Dermis microvascular lymphatic vessel endothelial cell (primary cell): ENCODE data around the gene C1orf74. TPM values are rescaled to one million over a fixed set of nuclear protein-coding genes. Genes with fewer than 3 reads are reported as not detected.
"Not testable (repeated sequence)": the region's sequence is repeated elsewhere in the genome, so short reads cannot be mapped to it uniquely, and the experiment has no call there.

Experiments used
- DNase-seq, 2 donors: peaks; one replicate each; pipeline versions ENCODE4 v3.0.0 to v3.0.0-alpha.2; 2010; ENCODE audit warnings: low read depth in 2 of 2
- total RNA-seq: library from RNA; depleted of rRNA; stranded (reverse); fragments of >200 nt; gene quantifications from 2 replicates; pipeline ENCODE4 v1.2.1, GENCODE V29; 2014

Gene C1orf74
- total RNA-seq, 1 donor from 2014 or later, result 2.1 TPM

DNA sequence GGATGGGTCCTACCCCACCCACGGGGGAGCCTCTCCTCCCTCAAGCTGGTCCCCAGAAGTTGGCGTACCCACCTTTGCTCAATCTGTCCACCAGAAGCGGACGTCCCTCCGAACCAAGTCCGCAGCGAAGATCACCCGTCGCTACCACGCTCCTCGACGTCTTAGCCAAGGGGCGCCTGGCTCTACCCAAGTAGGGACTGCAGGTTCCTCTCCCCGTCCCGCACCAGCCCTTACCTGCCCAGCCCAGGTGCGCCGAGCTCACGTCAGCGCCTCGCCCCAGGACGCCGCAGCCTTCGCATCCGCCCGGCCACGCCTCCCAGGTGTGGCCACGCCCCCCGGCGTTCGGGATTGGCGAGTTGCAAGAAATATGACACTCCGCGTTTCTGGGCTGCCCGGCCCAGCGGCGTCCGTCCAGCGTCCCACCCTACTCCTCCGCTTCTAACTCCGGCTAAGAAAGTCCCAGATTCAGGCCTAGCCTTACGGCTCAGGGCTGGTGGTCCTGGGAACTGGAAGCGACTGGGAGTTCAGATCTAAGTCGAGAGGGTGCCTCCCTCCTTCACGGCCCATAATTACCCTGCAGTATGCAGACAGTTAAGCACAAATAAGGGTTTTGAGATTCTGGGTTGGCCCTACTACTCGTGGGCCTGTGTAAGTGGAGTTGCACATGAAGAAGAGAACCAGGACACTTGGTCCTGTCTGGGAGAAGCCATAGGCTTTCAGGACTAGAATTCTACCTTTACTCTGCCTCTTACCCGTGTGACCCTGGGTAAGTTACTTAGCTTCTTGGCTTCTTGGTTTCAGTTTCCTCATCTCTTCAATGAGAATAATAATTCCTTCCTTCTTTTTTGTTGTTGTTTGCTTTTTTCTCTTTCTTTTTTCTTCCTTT, 21.8 kb upstream of the C1orf74 start, which contains the start of gene IRF6:
IRF6 (minus strand) TSS at position 268 of the 886 bp plus-strand sequence. CDS start 4,729 bp downstream, outside the sequence.
- DNase-seq, result peak in 1 of 2 donors; percentile 89

DNA sequence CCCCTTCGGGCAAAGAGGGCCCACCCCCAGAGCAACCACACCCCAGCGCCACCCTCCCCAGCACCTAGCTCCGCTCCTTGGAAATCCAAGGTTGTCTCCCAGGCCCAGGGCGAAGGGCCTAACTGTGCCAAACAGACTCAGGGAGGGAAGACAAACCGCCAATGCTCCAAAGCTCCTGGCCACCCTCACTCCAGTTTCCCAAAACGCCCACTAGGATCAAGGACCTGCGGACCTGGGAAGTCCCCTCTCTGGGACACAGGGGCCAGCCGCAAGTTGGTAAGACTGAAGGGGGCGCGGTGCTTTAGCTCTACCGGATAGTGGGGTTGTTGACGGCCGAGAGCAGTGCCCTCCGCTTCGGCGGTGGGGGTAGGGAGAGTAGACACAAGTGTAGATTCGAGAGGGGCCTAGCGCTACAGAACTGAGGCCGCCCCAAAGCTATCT, 21.0 kb upstream of the C1orf74 start:
- peak in 1 of 2 donors; percentile 33 for DNase-seq

DNA sequence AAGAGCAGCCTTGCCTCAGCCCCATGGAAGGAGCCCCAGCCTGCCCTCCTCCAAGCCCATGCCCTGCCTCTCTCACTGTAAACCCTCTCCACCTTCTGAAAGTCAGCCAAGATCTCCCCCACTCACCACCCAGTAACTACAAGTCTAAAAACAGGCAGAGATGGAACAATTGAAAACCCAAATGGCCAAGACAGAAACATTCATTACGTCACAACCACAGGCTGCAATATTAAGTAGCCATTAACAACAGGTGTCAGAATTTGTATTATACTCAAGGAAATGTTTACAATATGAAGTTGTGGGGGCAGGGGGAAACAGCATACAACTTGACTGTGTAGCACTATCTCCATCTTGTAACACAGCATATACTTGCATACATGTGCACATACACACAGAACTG, 19.2 kb upstream of the C1orf74 start:
- DNase-seq, result no peak

DNA sequence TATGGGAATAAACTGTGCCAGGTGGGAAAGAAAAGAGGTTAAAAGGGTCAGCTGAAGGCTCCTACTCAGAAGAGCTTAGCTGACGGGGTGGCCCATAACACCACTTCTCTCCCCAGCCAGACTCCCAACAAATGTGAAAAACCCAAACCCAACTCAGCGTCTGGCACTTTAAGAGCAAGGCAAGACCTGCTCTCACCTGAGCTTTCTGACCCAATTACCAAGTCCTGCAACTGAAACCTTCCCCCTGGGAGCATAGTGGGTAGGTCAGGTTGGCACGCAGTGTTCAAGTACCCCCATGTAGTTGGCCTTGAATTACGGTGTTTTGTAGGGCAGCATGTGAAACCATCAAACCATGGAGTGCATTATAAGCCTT, 18.4 kb upstream of the C1orf74 start:
- no peak for DNase-seq

DNA sequence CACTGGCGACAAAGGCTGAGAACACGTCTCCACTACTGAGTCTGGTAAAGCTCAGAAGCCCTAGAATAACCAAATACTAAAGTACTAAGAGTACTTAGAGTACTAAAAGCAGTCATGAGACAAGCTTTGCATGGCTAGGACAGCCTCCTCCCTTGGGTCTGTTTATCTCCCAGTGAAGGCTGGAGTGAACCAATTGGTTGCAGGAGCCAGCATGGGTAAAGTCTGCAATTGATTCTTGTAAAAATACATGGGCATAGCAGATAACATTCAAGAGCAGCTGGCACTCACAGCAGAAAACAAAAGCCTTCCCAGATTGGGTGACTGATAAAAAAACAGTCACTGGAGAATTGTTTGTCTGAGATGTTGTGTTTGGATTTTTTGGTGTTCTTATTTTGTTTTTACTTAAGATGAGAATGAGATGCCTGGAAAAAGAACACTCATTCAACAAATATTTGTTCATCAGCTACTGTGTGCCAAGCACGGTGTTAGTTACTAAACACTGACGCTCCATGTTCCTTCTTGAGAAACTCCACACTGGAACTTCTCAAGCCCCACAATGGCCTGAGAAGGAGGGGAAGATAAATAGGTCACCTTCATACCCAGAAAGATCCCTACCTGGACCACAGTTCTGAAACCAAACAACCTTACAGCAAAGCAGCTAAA, 17.9 kb upstream of the C1orf74 start:
- DNase-seq, result peak in 1 of 2 donors; percentile 87

DNA sequence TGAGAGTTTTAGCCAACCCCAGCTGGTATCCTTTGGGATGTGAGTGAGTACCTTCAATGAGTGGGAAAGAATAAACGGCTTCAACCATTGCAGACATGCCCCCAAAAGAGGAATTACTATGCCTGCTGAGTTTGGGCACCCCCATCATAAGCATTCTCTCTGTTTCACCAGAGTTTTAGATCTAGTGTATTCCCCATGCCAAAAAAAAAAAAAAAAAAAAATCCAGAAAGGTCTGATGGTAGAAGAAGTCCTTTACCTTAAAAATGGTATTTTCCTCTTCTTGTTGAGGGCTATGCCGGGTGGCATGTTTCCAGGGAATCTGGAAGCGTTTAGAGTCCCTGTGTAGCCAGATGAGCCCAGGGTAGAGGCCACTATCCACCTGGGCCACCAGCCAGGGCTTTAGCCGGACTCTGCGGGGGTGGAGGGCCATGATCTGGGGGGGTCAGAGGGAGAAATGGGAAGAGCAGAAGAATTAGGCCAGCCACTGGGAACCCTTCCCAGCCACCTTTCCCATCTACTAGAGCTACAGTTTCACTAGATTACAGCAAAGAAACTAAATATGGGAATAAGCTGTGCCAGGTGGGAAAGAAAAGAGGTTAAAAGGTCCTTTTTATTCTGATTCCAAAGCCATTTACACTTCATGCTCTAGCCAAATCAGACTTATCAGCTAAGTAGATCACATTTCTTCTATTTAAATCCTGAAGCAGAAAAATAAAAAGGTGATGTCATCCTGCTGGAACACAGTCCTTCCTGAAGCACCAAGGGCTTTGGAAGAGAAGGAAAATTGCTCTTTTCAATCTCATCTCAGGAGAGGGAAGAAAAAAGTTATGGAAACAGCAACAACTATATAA, 16.9 kb upstream of the C1orf74 start:
- peak; percentile 47 to 87 for DNase-seq

DNA sequence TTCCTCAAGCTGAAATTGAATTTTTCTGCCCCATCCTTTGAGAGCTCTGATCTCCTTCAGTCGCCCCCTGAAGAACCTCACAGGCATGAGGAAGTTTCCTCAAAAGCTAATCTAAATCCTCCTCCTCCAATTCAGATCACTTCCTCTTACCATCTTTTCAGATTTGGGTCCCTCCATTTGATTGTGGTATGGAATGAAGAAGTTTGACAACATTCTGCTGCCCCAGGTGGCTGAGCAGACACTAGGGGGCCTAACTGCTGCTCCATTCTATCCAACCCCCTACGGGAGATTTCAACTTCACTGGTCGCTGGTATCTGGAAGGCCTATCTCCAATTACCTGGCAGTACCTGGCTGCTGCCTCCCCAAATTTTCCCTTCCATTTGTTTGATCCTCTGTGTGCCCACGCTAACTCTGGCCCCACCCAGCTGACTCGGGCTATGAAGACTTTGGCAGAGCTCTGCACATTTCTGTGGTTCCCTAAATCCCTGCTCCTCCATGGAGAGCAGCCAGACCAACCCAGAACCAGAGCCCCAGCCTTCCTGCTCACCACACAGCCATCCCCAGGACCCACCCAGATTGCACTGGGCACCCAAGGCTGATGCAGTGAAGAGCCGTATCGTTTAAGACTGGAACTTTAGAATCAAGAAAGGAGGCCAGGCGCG, 13.8 kb upstream of the C1orf74 start:
- no peak for DNase-seq

DNA sequence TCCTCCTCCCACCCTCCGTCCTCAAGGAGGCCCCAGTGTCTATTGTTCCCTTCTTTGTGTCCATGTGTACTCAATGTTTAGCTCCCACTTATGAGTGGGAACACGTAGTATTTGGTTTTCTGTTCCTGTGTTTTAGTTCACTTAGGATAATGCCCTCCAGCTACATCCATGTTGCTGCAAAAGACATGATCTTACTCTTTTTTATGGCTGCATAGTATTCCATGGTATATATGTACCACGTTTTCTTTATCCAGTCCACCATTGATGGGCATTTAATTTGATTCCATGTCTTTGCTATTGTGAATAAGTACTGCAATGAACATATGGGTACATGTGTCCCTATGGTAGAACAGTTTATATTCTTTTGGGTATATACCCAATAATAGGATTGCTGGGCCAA, 9.4 kb upstream of the C1orf74 start:
- not testable (repeated sequence) for DNase-seq

DNA sequence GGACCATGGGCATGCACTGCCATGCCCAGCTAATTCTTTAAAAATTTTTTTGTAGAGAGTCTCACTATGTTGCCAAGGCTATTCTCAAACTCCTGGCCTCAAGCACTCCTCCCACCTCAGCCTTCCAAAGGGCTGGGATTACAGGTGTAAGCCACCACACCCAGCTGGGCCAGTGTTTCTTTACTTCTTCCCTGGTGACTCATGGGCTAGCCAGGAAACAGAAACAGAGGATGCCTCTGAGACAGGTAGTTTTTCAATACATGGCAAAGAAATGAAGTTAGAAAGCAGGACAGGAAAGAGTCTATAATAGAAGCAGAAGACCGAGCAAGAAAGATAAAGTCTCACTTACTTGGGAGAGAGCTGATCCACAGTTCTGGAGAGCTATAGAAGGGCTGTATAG, 7.6 kb upstream of the C1orf74 start:
- DNase-seq, result no peak

GRCh38 chr1:209790286-209791193, 6.2 kb upstream of the C1orf74 start:
- peak in 1 of 2 donors; percentile 19 for DNase-seq

DNA sequence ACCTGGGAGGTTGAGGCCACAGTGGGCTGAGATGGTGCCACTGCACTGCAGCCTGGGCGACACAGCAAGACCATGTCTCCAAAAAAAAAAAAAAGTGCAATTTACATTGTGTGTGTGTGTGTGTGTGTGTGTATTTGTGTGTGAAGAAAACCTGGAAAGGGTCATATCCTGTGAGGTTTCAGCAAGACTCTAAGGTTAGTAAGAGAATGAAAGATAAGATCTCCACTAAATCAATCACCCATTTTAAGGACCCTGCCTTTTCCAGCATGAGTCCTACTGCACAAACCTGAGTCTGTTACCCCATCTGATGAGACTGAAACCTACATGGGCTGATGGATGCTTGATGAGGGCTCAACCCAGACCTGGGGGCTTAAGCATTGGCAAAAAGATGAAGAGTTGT, 4.9 kb upstream of the C1orf74 start:
- no peak for DNase-seq

- DNase-seq, result no peak
Observed at GRCh38 chr1:209787551-209787950, 3.2 kb upstream of the C1orf74 start.

DNA sequence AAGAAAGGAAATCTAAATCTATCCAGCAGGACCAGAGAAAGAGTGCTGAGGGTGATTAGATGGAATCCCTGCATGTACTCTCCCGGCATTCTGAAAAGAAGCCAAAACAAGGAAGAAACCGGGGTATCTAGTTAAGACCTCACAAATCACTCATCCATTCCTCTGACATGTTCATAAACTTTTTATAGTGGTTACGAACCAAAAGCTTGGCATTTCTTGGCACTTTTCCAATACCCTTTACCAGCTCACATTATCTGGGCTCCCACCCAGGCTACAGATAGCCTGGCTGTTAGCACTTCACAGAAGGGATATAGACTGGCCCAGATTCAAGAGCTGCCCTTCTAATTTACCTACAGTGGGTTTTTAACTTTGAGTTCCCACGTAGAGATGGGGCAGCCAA, 1.8 kb upstream of the C1orf74 start:
- DNase-seq, result no peak

DNA sequence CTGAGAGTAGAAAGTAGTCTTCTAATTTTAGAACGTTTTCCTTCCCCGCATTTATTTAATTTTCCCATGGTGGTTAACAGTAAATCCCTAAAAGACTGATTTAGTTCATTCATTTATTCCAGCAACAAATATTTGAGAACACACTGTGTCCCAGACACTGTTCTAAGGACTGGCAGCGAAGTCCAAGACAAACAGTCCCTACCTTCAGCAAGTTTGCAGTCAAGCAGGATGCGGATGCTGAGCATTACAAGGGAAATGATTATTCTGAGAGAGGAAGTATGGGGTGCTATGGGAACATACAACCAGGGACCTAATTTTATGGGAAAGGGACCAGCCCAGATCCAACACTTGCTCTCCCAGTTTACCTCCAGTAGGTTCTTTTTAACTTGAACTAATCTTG, 1.2 kb upstream of the C1orf74 start:
- no peak for DNase-seq

DNA sequence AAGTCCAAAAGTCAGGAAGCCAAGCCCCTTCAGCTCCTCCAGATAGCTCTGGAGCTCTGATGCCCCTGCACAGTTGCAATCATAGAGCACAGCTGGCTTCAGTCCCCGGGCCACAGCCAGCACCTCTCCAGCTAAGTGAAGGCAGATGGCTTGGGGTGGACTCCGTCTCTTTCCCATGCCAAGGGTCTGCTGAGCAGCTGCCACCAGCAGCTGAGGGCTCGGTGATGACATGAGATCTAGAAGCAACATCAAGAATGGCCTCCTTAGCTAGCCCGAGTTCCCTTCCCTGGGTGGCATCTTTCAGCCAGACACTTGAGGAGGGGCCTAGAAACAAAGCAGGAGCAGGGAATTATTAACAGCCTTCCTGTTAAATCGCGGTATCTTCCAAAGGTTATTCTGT, 973 bp downstream of the C1orf74 start:
- no peak for DNase-seq

DNA sequence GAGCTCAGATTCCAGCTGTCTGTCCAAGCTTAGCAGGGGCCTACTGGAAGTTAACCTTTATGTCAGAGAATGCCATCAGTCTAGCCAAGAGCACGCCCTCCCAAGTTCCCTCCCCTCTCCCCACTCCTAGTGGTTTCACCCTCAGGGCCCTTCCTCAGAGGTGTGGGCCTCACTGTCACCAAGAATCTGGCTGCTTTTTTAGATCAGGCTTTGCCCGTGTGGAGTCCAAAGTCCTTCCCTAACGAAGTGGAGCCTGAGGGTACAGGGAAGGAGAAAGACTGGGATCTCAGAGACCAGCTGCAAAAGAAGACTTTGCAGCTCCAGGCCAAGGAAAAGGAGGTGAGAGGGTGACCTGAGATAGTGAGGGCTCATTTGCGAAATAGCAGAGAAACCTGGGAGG, 4.1 kb downstream of the C1orf74 start:
- no peak for DNase-seq

GRCh38 chr1:209778102-209778501, 6.3 kb downstream of the C1orf74 start:
- no peak for DNase-seq

DNA sequence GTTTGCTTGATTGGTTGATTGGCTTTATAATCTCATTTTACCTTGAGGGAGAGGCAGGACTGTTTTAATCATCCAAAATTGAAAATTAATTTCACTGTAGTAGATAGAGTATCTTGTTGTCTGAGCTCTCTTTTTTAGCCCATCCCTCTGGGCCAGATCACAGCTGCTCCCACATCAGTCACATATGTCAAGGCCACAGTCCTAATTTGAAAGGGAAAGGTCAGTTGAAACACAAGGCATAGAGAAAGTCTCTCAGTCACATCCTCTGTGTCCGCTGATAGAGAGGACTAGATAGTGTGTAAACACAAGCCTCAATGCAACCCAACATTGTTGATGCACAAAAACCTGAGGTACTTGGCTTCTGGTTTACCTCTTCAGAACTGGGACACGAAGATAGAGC, 6.8 kb downstream of the C1orf74 start:
- DNase-seq, result no peak

DNA sequence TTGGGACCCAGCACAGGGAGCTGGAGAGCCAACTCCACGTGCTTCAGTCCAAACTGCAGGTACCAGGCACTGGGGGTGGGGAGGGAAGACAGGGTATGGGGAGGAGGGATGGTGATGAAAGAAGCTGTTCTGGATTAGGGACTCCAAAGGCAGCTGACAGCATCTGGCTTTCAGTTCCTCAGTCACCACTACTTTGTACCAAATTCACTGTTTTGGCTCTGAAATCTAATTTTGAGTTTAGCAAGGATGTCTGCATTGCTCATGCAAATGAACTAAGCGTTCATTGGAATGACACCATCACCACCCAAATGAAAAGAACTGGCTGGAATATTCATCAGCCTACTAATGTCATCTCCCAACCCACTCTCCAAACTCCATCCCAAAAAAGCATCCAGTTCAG, 8.7 kb downstream of the C1orf74 start:
- no peak for DNase-seq

DNA sequence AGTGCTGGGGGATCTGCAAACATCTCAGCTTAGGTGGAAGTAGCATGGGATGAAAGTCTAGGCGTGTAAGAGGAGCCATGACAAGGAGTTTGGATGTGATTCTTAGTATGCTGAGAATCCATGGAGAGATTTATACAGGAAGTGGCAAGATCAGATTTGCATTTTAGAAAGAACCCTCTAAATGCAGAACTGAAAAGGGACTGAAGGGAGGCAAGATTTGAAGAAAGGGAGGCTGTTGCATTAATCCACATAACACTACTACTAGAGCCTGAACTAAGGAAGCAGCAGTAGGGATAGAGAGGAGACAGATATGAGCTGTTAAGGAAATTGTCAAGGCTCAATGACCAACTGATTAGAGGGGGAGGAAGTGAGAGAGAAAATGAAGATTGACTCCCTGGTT, 9.8 kb downstream of the C1orf74 start:
- DNase-seq, result no peak
